H54 (cell line): ENCODE results near the gene ZBTB5.
"Not testable (repeated sequence)": the region's sequence is repeated elsewhere in the genome, so short reads cannot be mapped to it uniquely, and the experiment has no call there.

Experiments
- DNase-seq: peaks from one replicate; pipeline ENCODE4 v3.0.0; 2011; ENCODE audit warnings: low spot score, mixed read lengths; ENCODE audit not compliant: insufficient read length
- FAIRE-seq: peaks from 3 replicates; lab custom pipeline; 2011; peaks lifted over from hg19 to GRCh38; lab: Jason Lieb, UNC
- POLR2A ChIP-seq: IDR thresholded peaks from 2 replicates; pipeline ENCODE4 v1.6.1; 2011; ENCODE audit warnings: low read depth, mild to moderate bottlenecking, low read length

ZBTB5 gene

DNA sequence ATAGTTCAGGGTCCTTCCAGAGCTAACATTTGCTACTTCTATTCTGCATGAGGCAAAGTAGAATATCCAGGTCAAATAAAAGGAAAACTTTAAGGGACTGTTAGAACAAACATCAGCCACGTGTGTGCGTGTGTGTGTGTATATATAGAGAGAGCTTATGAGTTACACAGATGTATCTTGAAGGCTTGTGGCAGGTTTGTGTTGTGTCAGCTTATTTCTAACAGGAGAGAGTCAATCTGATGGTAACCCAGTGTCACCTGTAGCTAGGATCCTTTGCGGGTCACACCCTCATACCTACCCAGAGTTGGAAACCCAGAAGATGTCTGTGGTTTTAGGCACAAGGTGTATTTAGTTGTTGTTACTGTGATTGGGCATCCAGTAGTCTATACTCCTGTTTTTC lies 33.2 kb upstream of the ZBTB5 start:
- FAIRE-seq (no peak), DNase-seq (no peak)
- TF ChIP-seq POLR2A = no peak

DNA sequence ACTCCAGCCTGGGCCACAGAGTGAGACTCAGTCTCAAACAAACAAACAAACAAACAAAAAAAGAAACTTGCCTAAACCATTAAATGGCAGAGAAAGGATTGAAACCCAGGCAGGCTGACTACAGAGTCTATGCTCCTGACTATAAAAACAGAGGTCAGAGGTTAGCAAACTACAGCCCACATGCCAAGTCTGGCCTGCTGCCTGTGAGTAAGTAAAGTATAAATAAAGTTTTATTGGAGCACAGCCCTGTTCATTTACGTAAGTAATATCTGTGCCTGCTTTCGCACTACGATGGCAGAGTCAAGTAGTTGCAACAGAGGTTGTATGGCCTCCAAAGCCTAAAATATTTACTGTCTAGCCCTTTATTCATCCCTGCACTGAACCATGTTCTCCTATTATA lies 32.1 kb upstream of the ZBTB5 start:
- TF ChIP-seq POLR2A = no peak
- FAIRE-seq = no peak
- no peak for DNase-seq

DNA sequence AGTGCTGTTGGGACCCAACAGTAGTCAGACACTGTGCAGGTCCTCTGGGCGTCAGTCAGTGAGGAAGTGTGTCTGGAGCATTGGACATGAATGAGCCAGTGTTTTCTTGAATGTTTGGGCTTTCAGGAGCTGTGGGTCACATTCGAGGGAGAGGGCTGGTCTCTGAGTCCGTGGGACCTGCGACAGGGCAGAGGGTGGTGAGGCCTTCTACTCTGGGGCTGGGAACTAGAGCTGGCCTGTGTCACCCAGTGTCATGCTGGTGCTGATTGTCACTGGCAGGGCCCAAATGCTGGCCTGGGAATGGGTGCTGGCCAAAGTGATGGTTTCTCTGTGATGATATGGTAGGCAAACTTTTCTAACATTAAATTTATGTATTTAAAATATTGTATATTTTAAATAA lies 30.8 kb upstream of the ZBTB5 start:
- no peak for DNase-seq
- no peak for FAIRE-seq
- no peak for TF ChIP-seq POLR2A

DNA sequence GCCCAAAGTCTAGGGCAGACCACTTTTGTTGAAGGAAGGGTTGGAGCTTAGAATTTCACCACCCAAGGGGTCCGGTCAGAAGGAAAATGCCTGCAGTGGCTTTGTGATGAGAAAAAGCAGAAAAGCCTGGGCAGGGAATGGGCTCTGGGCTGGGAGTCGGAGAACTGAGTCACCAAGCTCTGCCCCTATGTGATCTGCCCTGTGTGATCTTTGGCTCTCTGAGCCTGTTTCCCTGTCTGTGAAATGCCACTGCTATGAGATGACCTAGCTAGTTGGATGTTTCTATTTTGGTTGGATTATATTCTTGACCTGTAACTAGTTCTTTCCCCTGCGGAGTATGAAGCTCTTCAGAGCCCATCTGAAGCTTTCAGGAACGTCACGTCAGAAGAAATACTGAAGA lies 30.3 kb upstream of the ZBTB5 start:
- DNase-seq = no peak
- no peak for FAIRE-seq
- no peak for TF ChIP-seq POLR2A

DNA sequence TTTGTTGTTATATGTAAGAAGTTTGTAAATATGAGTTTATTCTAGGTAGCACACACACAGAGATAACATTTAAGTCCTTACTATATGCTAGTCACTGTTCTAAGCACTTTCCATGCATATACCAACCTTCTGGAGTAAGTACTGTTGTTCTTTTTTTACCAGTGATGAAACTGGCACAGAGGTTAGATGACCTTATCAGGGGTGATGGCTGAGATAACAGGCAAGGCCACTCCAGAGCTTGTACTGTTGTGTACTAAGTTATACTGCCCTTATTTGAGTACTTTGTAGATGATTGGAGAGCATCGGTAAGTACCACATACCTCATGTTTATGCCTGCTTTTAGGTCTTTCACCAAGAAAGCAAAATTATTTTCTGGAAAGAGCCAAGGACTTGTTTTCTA lies 26.7 kb upstream of the ZBTB5 start:
- FAIRE-seq = no peak
- no peak for DNase-seq

DNA sequence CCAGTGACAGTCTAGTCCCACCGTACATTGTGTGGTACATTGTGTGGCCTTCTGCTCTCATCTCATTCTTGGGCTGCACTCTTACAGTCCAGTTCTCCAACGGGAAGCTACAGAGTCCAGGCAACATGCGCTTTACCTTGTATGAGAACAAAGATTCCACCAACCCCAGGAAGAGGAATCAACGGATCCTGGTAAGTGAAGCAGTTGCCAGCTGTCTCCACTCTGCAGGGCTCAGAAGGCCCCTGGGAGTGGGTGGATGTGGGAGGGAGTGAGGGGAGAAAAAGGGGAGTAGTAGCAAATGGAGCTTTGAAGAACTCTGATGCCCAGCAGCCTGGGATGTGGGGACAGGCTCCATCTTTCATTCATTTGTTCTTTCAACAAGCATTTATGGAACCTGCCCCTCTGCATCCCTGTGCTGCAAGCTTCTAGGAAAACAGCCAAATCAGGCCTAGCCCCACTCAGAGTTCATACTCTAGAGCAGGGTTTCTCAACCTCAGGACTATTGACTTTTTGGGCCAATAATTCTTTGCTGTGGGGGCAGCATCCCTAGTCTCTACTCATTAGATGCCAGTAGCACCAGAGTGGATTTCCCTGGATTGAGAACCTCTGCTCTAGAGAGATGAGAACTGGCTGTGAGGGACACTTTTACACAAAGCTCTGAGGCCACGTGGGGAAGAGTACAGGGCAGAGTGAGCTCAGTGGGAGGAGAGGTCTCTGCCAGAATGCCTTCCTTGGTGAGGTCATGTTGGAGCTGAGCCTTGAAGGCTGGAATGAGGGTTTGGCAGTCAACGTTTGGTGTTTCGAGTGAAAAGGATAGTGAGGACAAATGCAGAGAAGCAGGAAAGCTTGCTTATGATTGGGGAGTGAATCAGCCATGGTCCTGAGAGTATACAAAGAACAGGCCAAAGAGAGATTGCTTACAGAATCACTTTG lies 21.6 kb upstream of the ZBTB5 start:
- DNase-seq = no peak

More for the DNA sequence above, 26.7 kb upstream of the ZBTB5 start:
- TF ChIP-seq POLR2A = no peak

DNA sequence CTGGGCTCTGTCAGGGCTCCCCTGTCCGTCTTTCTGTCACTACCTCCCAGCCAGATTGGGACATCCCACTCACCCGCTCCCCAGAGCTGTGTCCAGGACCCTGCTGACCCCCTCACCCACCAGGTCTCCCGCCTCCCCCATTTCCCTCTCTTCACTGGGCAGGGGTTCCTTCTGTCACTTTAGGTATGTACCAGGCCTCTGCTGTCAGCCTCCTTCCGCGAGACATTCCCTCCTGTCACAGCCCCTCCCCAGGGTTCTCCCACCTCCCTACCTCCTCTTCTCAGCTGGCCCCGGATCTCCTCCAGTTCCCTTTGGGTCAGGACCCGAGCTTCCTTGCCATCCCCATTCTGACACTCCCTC lies 21.0 kb upstream of the ZBTB5 start:
- DNase-seq (no peak), FAIRE-seq (no peak)
- TF ChIP-seq POLR2A = no peak

More for the DNA sequence above, 21.6 kb upstream of the ZBTB5 start:
- no peak for FAIRE-seq
- no peak for TF ChIP-seq POLR2A

DNA sequence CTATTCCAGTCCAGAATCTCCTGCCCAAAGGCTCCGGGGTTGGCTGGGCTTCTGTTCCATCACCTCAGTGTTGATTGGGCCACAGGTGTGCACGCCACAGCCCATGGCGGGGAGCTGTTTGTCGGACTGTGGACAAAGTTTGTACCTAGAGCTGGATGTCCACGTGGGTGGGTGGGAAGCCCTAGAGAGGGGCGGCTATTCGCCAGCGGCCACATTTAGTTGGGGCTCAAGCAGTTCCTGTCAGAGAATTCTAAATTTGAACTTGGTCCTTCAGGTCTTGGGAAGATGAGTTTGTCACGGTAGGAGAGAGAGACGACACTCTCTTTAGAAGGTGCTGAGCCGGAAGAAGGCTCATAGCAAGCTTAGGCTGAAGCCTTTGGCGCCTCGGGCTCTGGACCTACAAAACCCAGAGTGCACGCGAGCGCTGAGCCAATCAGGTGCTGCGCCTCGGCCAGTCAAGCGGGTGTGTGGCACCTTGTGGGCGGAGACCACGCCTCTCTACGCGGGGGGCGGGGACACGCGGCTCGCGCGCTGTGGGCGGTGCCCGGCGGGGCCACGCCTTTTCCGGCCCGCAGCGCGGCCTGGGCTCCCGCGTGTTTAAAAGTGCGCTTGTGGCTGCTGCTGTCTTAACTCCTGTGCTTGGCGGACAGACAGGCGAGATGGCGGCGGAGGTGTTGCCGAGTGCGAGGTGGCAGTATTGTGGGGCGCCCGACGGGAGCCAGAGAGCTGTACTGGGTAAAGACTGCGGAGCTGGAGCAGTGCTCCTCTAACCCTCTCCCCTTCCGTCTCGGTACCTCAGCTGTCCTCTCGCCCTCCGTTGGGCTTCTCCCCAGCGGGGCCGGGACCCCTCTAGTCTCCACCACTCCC lies 20.4 kb upstream of the ZBTB5 start, which contains the start of gene POLR1E:
Gene POLR1E (plus strand): TSS at position 560 of the 867 bp plus-strand sequence. CDS start 100 bp downstream, at position 660.
- TF ChIP-seq POLR2A = peak; percentile 65
- DNase-seq (peak; percentile 87), FAIRE-seq (peak; percentile 67)

DNA sequence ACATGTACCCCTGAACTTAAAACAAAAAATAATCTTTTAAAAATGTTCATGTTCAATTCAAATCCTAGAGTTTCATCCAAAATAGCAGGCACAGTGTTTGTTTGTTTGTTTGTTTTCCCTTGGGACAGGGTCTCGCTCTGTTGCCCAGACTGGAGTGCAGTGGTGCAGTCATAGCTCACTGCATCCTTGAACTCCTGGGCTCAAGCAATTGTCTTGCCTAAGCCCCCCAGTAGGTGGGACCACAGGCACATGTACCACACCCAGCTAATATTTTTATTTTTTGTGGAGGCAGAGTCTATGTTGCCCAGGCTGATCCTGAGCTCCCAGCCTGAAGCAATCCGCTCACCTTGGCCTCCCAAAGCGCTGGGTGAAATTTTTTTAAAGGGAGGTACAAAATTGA lies 15.5 kb upstream of the ZBTB5 start:
- no peak for TF ChIP-seq POLR2A
- DNase-seq (no peak), FAIRE-seq (no peak)

DNA sequence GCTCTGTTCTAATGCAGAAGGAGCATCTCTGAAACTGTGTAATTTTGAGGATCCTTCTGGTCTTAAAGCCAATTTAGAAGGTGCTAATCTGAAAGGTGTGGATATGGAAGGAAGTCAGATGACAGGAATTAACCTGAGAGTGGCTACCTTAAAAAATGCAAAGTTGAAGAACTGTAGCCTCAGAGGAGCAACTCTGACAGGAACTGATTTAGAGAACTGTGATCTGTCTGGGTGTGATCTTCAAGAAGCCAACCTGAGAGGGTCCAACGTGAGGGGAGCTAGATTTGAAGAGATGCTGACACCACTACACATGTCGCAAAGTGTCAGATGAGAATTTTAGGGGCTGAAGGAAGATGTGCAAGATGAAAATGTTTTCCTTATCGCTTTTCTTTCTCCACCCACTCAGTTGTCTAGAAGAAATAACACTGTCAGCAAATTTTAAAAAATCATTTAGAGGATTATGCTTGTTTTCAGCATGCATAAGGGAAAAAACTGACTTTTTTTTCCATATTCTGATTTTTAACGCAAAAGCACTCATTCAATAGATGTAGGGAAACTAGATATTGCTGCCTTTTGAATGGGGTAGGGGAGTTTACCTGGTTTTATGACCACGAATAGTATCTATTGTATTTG lies 12.9 kb upstream of the ZBTB5 start:
- not testable (repeated sequence) for DNase-seq, FAIRE-seq

DNA sequence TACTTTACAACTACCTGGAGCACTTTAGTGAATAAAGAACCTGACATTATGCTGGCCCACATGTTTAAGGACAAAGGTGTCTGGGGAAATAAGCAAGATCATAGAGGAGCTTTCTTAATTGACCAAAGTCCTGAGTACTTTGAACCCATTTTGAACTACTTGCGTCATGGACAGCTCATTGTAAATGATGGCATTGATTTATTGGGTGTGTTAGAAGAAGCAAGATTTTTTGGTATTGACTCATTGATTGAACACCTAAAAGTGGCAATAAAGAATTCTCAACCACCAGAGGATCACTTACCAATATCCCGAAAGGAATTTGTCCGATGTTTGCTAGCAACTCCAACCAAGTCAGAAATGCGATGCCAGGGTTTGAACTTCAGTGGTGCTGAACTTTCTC lies 12.2 kb upstream of the ZBTB5 start:
- FAIRE-seq, DNase-seq: not testable (repeated sequence)

DNA sequence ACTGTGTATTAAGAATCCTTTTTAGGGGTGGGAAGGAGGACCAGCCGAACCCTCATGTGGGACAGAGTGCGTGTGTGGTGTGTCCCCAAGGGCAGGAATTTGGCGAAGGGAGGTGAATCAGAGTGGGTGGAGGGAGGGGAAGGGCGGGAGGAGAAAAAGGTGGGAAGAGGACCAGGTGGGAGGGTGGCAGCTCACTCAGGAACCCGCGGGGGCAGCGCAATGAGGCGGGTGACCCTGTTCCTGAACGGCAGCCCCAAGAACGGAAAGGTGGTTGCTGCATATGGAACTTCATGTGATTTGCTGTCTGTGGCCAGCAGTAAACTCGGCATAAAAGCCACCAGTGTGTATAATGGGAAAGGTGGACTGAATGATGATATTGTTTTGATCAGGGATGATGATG lies 11.7 kb upstream of the ZBTB5 start:
- DNase-seq (no peak), FAIRE-seq (no peak)
- TF ChIP-seq POLR2A = no peak

DNA sequence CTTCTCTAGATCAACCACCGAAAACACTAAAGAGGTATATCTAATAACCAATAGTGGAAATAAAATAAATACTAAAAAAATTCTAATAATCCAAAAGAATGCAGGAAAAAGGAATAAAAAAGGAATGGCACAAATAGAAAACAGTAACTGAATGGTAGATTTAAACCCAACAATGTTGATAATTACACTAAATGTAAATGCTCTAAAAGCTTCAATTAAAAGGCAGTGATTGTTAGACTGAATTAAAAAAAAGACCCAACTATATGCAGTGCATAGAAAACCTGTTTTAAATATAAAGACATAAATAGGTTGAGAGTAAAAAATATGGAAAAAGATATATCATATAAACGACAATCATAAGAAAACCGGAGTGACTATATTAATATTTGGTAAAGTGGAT lies 9.2 kb upstream of the ZBTB5 start:
- FAIRE-seq (no peak), DNase-seq (no peak)
- TF ChIP-seq POLR2A = no peak

DNA sequence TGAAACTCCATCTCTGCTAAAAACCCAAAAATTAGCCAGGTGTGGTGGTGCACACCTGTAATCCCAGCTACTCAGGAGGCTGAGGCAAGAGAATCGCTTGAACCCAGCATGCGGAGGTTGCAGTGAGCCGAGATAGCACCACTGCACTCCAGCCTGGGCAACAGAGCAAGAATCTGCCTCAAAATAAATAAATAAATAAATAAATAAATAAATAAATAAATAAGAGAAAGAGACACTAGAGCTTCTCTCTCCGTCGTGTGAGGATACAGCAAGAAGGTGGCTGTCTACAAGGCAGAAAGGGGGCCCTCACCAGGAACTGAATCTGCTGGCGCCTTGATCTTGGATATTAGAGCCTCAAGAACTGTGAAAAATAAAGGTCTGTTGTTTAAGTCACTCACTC lies 8.7 kb upstream of the ZBTB5 start:
- not testable (repeated sequence) for DNase-seq, FAIRE-seq
